GM12892 (cell line): ENCODE results near the gene LRP10.
"Not testable (repeated sequence)": the region's sequence is repeated elsewhere in the genome, so short reads cannot be mapped to it uniquely, and the experiment has no call there.

ENCODE experiments used
- POLR2A ChIP-seq: IDR thresholded peaks from 2 replicates; pipeline ENCODE4 v1.6.1; 2011; ENCODE audit warnings: low read depth, low read length, control low read depth
- POLR2AphosphoS5 ChIP-seq: IDR thresholded peaks from 2 replicates; pipeline ENCODE4 v1.6.1; 2011; ENCODE audit warnings: low read depth, low read length, control low read depth

- TF ChIP-seq POLR2A, POLR2AphosphoS5: not testable (repeated sequence)
Measured at GRCh38 chr14:22854296-22854695, 17.2 kb upstream of the LRP10 start.
